Stimulated activated CD8-positive, alpha-beta memory T cell treated with anti-CD3 and anti-CD28 coated beads, Interleukin-15, amount 100 ng/mL, for 48 hours (primary cell): ENCODE results near the gene EEF1AKMT2.
"Not testable (repeated sequence)": the region's sequence is repeated elsewhere in the genome, so short reads cannot be mapped to it uniquely, and the experiment has no call there.

Source experiments
- DNase-seq, 2 donors: peaks; one replicate each; pipeline ENCODE4 v3.0.0-alpha.2; 2020; ENCODE audit warnings: low read depth in 2 of 2

EEF1AKMT2 gene

DNA sequence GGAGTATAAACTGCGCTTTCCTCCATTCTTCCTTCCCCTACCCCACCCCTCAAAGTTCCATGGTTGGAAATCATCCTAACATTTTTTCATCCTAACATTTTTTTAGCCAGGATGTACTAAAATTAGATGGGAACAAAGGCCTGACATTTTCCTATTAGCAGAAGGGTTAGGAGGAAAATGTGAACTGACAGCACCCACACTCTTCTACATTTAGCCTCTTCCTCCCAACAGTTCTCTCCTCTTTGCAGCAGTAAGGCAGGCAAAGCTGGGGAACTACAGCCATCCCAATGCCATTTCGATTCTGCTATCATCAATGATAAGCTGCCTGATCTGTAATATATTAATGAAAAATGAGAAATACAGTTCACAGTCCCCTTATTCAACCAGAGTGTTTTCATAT lies 36.1 kb downstream of the EEF1AKMT2 start:
- no peak for DNase-seq

DNA sequence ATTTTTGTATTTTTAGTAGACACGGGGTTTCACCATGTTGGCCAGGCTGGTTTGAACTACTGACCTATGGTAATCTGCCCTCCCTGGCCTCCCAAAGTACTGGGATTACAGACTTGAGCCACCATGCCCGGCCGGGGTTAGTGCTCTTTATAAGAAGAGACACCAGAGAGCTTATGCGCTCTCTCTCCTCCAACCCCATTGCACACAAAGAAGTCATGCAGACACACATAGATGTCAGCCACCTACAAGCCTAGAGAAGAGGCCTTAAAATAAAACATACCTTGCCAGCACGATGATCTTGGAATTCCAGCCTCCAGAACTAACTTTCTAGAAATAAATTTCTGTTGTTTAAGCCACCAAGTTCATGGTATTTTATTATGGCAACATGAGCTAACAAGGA lies 37.5 kb downstream of the EEF1AKMT2 start:
- no peak for DNase-seq

DNA sequence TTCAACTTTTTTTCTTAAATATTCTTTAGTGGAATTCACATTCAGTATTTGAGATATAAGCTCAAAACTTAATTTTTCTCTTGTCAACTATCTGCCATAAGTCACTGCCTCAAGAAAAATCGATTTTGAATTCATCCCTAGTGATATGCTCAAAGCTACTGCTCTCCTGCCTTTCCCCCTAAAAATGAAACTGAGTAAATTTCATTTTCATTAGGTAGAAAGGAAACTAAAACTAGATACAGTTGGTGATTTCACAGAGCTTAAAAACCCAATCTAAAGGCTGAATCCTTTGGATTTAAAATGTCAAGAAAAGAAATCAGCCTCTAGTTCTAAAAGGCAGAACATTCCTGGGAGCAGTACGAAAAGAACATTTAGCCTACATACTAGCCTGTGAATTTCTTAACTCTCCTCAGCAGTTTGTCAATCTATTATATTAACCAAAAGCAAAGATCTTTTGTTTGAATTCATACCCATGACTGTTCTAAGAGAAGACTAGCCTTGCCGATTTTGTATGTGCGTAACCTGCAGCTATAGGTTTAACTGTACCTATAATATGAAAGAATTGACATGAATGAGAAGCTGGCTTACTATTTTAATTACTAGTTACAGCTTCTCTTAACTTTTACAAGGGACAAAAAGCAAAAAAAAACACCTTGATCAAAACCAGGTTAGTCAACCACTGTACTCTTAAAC lies 42.6 kb downstream of the EEF1AKMT2 start:
- no peak for DNase-seq

DNA sequence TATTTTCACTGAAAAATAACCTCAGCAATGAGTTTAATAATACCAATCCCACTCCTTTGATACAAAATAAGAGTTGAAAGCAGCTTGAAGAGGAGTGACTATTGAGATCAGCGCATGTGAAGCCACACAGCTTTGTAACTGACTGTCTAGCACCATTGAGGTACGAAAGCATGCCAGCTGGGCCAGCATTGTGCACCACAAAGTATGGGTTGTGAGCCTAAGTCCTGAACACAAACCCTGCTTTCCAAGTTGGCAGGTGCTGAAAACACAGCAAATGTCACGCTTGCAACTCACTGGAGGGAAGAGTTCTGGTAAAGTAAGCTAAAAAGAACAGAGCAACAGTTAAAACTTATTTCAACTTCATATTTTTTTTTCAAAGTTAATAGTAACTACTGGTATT lies 43.5 kb downstream of the EEF1AKMT2 start:
- DNase-seq, result no peak

DNA sequence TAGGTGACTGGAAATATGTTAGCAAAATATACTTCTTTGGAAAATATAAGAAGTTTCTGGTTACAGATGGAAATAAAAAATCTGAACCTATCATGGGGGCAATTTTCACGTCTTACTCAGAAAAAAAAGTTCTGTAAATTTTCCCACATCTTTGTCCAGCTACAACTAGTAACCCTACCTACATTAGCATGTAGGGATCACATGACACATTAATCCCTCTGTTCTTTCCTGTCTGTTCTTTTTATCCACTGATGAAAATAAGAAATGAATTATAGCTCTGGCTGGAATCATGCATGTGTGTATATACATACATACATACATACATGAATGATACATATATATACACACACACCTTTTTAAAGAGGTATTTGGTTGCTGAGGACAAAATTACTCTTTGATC lies 43.9 kb downstream of the EEF1AKMT2 start:
- no peak for DNase-seq

DNA sequence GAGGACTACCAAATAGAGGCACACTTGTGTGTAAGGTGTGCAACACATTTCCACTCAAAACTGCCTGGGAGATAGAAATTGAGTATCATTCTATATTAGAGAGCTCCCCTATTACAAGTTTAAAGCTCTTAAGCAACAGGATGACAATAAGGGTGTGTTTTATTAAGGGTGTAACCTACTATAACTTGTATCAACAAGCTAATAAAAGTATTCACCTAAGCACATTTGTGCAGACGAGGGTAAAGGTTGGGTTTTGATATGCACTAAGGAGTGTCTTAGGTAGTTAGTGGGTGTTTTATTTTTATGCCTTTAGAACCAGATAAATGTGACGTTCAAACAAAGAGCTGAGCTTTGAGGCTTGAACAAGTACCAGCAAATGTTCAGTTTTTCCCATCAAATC lies 44.7 kb downstream of the EEF1AKMT2 start:
- no peak for DNase-seq

DNA sequence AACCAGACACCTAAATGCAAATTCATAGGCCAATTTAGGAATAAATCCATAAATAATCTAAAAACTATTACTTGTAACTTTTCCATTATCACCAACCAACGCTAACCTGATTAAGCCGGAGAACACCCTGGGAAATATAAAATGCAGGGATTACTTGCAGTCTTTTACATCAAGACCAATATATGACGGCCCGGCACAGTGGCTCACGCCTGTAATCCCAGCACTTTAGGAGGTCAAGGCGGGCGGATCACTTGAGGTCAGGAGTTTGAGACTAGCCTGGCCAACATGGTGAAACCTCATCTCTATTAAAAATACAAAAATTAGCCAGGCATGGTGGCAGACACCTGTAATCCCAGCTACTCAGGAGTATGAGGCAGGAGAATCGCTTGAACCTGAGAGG lies 45.2 kb downstream of the EEF1AKMT2 start:
- DNase-seq, result not testable (repeated sequence)

DNA sequence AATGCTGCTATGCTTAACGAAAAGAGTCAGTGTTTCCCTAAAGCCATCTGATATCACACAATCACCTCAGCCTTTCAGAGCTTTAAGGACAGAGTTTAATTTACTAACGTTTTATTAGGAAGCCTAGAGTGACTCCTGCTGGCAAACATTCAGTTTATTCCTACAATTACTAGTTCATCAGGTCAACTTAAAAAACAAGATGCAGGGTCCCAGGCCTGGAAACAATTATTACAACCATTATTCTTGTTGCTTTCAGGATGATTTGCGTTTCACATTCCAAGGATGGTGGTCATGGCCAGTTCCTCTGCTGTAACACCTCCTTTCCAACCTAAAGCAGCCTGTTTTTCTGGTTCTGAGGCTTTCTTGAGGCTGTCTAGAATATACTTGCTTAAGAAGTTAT lies 46.0 kb downstream of the EEF1AKMT2 start:
- no peak for DNase-seq

DNA sequence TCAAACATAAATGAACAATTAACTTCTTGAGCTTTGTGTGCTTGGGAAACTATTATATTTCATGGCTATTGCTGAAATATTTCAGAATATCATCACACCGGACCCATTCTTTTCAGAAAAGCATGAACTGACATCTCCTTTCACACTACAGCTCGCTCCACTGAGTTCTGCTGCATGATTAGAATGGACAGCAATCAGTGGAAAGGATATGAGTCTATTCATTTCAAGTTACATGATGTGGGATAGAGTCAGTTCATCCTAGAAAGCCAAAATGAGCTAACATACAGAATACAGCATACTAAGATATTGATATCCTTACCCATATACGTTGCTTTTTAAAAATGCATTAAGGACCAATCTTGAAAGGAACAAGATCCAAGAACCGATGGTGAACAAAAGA lies 46.4 kb downstream of the EEF1AKMT2 start:
- DNase-seq, result no peak

DNA sequence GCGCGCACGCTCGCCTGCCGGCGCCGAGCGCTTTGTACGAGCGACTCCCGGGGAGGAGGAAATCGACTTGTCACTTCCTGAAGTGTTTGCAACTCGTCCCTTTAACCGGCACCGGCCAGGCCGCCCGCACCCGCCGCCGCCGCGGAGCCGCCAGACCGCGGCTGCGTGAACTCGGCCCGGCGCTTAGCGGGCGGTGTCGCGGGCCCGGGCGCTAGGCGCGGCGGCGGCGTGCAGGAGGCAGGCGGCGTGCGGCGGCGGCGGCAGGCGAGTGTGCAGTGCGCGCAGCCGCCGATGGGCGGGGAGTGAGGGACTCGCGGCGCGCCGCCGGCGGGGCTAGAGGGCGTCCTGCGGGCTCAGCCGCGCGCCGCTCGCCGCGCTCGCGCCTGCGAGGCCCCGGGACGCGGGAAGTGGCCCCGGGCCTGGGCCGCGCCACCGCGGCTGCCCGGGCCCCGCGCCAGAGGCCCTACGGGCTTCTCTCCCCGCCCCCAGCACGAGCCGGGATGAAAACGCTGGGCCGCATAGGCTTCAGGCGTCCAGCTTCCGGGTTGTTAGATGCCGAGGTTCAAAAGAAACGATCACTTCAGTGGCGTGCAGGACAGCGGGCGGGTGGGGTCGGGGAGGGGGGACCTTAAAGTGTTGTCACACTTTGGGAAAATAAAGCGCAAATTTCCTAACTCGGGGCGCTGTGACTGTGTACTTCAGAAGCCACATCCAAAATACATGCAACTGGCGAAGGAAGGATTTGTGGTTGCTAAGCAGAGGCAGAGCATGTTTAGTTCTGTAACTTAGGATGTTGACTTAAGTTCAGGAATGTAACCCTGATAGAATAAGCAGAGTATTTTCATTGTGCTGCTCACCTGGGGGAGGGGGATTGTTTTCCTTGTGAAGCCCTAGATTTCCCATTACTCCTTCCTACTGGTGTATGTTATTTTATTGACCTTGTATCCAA lies 47.3 kb downstream of the EEF1AKMT2 start, which contains the start of gene FAM53B:
Gene FAM53B, minus strand, starts transcription at position 277 of the 949 bp plus-strand sequence. CDS start 37,665 bp downstream, outside the sequence.
- DNase-seq, result peak; percentile 69 to 72

DNA sequence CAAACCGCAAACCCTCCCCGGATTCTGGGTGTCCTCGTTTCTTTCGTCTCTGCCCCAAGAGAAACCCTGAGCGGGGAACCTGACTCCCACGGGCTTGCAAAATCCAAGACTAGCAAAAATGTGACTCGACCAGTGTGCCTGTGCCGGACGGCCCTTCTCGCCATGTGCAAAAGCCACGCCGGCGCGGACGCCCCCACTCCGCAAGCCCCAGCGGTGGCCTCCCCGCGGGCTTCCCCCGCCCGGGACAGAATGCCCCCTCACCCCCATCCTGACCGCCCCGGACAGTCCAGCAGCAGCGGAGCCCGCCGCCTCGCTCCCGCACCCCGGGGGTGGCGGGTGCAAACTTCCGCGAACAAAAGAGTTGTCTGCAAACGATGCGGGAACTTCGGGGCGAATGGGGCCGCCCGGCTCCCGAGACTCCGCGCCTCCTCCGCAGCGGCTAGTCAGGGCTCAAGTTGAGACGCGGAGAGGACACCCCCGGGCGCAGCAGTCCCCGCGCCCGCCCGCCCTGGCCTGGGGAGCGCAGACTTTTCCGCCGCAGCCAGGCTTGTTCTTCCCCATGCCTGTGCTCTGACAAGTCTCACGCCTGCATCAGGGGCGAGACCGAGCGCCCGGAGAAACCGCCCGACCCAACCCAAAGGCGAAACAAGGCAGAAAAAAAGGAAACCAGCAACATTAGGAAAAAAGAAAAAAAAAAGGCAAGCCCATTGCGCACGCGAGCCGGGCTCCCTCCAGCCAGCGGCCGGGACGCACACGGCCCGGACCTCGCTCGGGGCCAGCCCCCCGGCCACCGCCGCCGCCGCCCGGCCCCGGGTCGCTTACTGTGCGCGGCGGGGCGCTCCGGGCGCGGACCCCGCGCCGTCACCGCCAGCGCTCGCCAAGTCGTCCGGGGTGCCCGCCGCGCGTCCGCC lies 48.2 kb downstream of the EEF1AKMT2 start:
- DNase-seq, result no peak

DNA sequence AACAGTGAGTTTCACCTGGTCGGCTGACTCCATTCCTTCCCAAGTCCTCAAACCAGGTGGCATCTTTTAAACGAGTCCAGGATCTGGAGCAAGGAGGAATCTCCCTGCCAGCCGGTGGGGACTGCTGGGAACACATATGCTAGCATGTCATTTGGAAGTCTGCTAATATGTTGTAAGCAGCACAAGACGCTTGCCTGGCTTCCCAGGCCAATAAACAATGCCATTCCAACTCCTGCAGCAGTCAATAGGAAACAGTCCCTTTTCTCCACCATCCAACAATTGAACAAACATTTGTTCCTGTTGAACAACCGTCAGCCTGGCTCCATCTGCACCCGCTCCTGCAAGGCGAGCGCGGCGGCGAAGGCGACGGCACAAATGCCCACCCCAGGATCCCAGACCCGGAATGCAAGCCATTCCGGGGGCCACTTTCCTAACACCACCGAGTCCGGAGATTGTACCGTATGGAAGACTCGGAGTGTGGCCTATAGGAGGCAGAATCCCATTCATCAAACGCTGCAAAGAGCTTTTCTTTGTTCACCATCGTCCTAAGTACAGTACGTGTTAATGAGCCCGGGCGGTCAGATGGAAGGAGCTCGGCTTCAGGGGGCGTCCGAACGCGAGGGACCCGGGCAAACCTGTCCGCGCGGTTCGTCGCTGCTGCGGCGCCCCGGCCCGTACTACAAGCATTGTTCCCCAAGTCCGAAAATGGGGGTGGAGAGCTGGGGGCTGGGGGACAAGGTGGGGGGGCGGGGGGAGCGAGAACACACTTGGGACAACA lies 49.1 kb downstream of the EEF1AKMT2 start:
- no peak for DNase-seq

DNA sequence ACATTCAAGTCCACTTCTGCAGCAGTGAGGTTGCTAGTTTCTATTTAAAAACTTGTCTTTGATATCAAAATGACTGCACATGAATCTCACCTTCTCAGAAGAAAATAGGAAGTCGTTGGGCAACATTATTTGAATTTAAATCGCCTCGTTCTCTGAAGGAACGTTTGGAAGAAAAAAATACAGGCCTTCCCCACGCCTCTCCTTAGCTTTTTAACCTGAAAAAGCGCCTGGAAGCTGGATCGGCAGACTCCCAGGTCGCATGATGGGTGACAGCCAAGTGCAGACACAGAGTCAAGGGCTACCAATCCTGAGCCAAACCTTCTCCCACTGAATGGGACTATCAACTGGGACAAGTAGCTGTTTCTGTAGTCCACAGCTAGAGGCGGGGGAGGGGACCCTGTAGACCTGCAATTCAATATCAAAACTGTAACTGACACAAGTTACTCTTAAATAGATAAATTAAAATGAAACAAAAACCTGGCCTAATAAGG lies 49.7 kb downstream of the EEF1AKMT2 start:
- DNase-seq, result no peak

DNA sequence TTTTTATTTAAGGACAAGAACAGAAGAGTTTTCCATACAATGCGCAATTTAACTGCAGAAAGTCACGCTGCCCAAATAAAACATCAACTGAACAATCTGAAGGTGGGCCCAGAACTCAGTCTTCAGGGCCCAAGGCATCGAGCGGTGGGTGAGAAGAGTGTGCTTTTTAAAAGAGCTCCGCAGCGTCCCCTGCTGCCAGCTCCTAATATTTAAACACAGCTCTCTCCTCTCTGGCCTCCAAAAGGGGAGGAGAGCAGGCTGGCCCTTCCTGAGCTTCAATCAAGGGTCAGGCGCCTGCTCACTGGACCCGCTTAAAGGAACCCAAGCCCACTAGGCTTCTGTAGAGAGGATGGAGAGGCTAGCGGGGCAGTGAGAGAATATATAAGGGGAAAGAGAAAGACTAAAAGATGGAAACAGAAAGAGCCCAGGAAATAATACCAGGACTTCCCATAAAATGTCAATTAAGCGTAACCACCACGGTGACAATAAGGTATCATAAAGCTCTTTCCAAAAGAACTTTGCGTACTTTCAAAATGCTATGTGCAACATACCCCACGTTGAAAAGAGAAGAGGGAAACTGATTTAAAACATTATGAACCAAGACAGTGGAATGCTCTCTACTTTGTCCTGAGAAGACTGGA lies 50.3 kb downstream of the EEF1AKMT2 start:
- peak in 1 of 2 donors; percentile 48 for DNase-seq

DNA sequence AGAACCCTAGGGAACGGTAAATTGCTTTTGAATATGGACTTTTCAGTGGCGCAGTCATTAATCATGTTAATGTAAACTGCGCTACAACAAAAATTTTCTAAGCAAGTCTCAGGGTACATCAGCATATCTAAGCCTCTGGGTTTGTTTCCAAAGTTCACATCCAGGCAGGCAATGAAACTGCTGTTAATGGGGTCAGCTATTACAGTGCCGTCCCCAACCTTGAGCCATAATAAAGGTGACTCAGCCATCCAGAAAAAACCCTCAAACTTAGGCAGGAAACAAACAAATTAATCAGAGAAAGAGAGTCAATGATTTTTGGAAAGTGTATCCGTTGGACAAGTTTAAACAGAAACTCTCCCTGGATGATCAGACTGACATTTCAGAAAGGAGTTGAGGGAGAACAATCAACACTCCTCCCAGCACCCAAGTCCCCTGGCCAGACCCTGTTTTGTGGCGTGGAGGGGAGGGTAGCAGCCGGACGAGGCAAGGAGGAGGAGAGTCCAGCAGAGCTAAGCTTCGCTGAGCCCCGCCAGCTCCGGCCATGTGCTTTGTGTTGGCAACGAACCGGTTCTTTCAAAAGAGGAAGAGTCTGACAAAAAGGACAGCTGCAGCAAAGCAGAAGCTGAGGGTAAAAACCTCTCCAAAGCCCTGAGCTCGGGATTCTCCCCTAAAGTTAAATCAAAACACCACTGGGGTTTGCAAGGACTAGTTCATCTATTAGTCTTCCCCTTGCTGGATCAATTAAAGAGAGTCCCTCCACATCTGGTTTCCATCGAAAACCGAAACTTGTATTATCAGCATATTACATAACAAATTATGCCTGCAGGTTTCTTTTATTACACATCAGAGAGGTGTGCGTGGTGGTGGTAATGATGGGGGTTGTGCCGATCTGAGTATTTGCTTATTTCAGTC lies 51.1 kb downstream of the EEF1AKMT2 start:
- no peak for DNase-seq

DNA sequence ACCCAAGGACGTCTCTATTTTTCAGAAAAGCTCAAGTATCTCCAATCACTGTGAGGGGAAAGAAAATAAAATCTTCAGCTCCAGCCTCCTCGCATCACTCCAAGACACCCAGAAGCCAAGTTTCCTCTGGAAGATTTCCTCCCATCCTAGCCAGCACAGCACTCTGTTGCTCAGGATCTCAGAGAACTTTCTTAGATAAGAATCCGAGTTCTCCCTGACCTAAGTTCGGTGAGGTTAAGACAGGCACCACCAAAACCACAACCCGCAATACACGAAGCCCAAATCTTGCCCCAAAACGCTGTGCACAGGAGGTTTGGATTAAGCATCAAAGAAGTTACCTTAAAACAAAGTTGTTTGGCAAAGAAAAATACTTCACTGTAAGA lies 51.7 kb downstream of the EEF1AKMT2 start:
- no peak for DNase-seq

DNA sequence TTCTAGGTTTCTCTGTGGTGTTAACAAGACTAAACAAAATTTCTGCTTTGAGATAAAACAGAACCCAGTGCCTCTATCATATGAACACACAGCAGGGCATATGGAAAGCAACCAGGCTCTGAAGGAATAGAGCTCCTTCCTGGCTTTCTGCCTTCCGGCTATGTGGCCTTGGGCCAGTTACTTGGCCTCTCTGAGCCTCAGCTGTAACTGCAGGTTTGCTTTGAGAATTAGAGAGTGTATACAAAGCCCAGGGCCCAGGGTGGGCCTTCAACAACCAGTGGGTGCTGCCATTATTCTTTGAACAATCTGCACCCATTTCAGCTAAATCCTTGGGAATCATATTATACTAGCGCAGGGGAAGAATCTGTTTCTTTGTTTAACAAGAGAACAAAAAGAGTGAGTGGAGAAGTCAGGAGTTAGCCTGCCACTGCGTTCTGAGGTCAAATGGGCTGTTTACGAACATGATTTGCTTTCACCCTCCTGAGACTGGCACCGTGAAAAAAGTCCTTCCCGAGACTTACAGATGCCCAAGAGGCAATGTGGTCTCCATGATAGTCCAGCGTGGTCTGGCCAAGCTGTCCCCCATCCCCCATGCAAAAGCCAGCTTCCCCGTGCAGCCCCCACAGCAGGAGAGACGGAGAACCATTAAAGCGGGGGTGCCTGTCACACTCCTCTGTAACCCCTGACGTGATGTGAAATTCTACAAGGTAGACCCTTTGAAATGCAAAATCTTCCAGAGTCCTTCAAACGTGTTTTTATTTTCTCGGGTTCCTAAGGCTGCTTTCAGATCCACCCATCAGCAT lies 52.4 kb downstream of the EEF1AKMT2 start:
- DNase-seq, result no peak

DNA sequence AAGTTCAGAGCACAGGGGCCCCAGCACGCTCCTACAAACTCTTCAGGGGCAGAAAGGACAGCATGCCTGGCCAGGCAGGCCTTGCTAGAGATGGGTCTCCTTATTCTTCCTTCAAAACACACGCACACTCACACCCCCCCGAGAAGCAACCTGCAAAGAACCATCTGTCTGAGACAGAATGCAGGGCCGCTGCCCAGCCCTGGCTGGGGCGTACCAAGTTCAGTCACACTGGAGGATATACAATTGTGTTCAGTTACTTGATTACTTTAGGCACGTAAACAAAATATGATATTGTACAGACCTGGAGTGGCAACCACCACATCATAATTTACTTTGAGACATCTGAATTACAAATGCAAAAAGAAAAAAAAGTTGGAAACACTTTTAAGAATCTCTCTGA lies 53.2 kb downstream of the EEF1AKMT2 start:
- no peak for DNase-seq

DNA sequence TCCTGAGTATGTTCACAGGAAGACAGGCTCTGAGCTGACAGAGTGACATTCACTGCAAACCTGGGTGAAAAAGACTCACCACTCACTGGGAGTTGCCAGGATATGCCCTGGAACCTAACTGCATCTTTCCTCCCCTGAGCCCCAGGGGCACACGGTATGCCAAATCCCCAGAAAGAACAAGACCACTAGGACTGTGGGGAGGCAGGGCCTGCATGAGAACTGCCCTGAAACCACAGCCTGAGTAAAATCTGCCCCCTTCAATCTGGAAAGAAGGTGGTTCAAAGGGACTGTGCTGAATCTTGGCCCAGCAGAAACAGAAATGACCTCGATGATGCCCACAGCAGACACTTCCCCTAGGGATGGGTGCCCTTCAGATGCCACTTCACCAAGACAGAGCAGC lies 54.0 kb downstream of the EEF1AKMT2 start:
- no peak for DNase-seq
